SU-DHL-6 (cell line): ENCODE results near the gene FBF1.

Source experiments
- H2AFZ ChIP-seq: fragments of 200-600 bp; sonication (generic); 2 replicates; pipeline ENCODE4 v1.6.1; 2014; ENCODE audit warnings: low read depth, mild to moderate bottlenecking, moderate library complexity, mixed read lengths, antibody characterized with exemption, low read length; ENCODE audit not compliant: severe bottlenecking
- H3F3A ChIP-seq: fragments of 200-600 bp; shearing (Covaris generic); 2 replicates; pipeline ENCODE4 v1.6.0; 2016; ENCODE audit warnings: antibody characterized with exemption, mild to moderate bottlenecking; ENCODE audit not compliant: insufficient read depth
- H3K27ac ChIP-seq: fragments of 200-600 bp; sonication (generic); 2 replicates; pipeline ENCODE4 v1.5.1; 2016; ENCODE audit warnings: low read depth, mild to moderate bottlenecking, low read length, moderate library complexity, mixed read lengths
- H3K27me3 ChIP-seq: fragments of 200-600 bp; sonication (generic), shearing (Covaris generic); 2 replicates; pipeline ENCODE4 v1.6.0; 2014; ENCODE audit warnings: mild to moderate bottlenecking, low read length
- H3K36me3 ChIP-seq: fragments of 200-600 bp; sonication (generic); 2 replicates; pipeline ENCODE4 v1.6.1; 2014; ENCODE audit warnings: mild to moderate bottlenecking, low read length, mixed read lengths
- H3K4me2 ChIP-seq: fragments of 300-600, 200-600 bp; shearing (Covaris generic), sonication (generic); 2 replicates; pipeline ENCODE4 v1.6.0; 2014; ENCODE audit warnings: low read length, low read depth, mild to moderate bottlenecking; ENCODE audit not compliant: poor library complexity, severe bottlenecking
- H3K4me3 ChIP-seq: fragments of 200-600 bp; sonication (generic); 2 replicates; pipeline ENCODE4 v1.5.1; 2014; ENCODE audit warnings: antibody characterized with exemption, low read length, mild to moderate bottlenecking, mixed read lengths; ENCODE audit not compliant: insufficient read depth, poor library complexity, severe bottlenecking
- H3K79me2 ChIP-seq: fragments of 200-600 bp; sonication (generic); 2 replicates; pipeline ENCODE4 v1.6.1; 2014; ENCODE audit warnings: mild to moderate bottlenecking, low read length, moderate library complexity; ENCODE audit not compliant: insufficient read depth
- H3K9ac ChIP-seq: fragments of 200-600 bp; sonication (generic); 2 replicates; pipeline ENCODE4 v1.7.0; 2014; ENCODE audit warnings: mild to moderate bottlenecking, low read length
- H3K9me2 ChIP-seq: fragments of 200-600 bp; sonication (generic); replicated peaks from 2 replicates; pipeline ENCODE4 v1.6.1; 2014; ENCODE audit warnings: low read length; ENCODE audit not compliant: insufficient read depth
- H3K9me3 ChIP-seq: fragments of 200-600 bp; sonication (generic); 2 replicates; pipeline ENCODE4 v1.6.1; 2014; ENCODE audit warnings: low read length, mixed read lengths; ENCODE audit not compliant: insufficient read depth
- H4K20me1 ChIP-seq: fragments of 200-600 bp; sonication (generic); 2 replicates; pipeline ENCODE4 v1.6.1; 2014; ENCODE audit warnings: low read depth, mild to moderate bottlenecking, antibody characterized with exemption, low read length, moderate library complexity, mixed read lengths
- EZH2phosphoT487 ChIP-seq: fragments of 200-600 bp; sonication (generic), shearing (Covaris generic); conservative IDR thresholded peaks from 2 replicates; pipeline ENCODE4 v1.6.1; 2018; ENCODE audit warnings: mild to moderate bottlenecking, antibody characterized with exemption, low read length, moderate library complexity, mixed read lengths
- TF ChIP-seq, protein P1 (sequence below): fragments of 200-600 bp; sonication (generic); IDR thresholded peaks from one replicate; pipeline ENCODE4 v1.5.1; 2017; ENCODE audit warnings: antibody characterized with exemption, mild to moderate bottlenecking, low read length, moderate library complexity; ENCODE audit not compliant: insufficient read depth, poor library complexity, severe bottlenecking

The FBF1 gene

DNA sequence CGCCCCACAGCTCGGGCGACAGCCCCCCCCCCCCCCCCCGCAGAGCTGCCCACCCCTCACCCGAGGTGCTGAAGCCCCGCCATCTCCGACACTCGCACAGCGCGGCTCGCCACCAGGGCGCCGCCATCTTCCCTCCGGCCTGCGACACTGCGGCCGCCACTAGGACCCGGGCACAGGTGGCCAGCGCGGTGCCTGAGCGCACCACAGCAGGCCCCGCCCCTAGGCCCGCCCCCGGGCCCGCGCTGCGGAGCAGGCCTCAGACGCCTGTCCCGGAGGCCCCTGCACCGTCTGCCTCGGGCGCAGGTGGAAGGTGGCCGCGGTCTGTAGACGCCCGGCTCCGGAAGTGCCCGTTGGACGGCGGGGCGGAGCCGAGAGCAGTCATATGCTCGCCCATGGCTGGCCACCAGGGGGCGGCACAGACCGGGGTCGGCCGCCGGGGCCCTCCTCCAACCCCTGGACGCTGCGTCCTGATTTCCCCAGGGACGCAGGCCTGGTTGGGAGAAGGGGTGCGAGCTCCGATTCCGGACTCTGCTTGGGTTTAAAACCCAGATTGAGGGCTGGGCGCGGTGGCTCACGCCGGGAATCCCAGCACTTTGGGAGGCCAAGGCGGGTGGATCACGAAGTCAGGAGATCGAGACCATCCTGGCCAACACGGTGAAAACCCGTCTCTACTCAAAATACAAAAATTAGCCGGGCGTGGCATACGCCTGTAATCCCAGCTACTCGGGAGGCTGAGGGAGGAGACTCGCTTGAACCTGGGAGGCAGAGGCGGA, 35.9 kb downstream of the FBF1 start, which contains the start of gene MRPL38:
TSS of gene MRPL38 (minus strand) at position 136 of the 773 bp plus-strand sequence. CDS start at position 127, 9 bp downstream.
- Histone ChIP-seq H2AFZ (peak within 1 kb of the TSS; percentile 96), H3K79me2 (peaks cover 13% of the 10 kb centered on the region), H4K20me1 (no peaks in the 10 kb centered on the region), H3K4me2 (peak within 1 kb of the TSS; percentile 64), H3K9me3 (no peaks in the 10 kb centered on the region), H3K9me2 (no peaks in the 10 kb centered on the region), H3K36me3 (no peaks in the 10 kb centered on the region), H3K9ac (peak within 1 kb of the TSS; percentile 86), H3K27me3 (no peaks in the 10 kb centered on the region), H3F3A (peaks cover 10% of the 10 kb centered on the region), H3K4me3 (peak within 1 kb of the TSS; percentile 92), H3K27ac (peak within 1 kb of the TSS; percentile 7)
- TF ChIP-seq, protein P1, sequence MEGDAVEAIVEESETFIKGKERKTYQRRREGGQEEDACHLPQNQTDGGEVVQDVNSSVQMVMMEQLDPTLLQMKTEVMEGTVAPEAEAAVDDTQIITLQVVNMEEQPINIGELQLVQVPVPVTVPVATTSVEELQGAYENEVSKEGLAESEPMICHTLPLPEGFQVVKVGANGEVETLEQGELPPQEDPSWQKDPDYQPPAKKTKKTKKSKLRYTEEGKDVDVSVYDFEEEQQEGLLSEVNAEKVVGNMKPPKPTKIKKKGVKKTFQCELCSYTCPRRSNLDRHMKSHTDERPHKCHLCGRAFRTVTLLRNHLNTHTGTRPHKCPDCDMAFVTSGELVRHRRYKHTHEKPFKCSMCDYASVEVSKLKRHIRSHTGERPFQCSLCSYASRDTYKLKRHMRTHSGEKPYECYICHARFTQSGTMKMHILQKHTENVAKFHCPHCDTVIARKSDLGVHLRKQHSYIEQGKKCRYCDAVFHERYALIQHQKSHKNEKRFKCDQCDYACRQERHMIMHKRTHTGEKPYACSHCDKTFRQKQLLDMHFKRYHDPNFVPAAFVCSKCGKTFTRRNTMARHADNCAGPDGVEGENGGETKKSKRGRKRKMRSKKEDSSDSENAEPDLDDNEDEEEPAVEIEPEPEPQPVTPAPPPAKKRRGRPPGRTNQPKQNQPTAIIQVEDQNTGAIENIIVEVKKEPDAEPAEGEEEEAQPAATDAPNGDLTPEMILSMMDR, result peak; percentile 71
- TF ChIP-seq EZH2phosphoT487, result no peak

- Histone ChIP-seq H3K4me3 (no peak overlapping the region), H3K4me2 (no peak overlapping the region), H3K9me3 (no peaks in the 10 kb centered on the region), H3K9ac (no peak overlapping the region), H3F3A (peaks cover 7% of the 10 kb centered on the region), H4K20me1 (no peaks in the 10 kb centered on the region), H3K36me3 (no peaks in the 10 kb centered on the region), H2AFZ (no peak overlapping the region), H3K79me2 (peaks cover 13% of the 10 kb centered on the region), H3K27me3 (no peaks in the 10 kb centered on the region), H3K9me2 (no peaks in the 10 kb centered on the region), H3K27ac (no peak overlapping the region)
- TF ChIP-seq, protein P1, result no peak
- no peak for TF ChIP-seq EZH2phosphoT487
These were observed 38.4 kb downstream of the FBF1 start for GRCh38 chr17:75902406-75902805.

DNA sequence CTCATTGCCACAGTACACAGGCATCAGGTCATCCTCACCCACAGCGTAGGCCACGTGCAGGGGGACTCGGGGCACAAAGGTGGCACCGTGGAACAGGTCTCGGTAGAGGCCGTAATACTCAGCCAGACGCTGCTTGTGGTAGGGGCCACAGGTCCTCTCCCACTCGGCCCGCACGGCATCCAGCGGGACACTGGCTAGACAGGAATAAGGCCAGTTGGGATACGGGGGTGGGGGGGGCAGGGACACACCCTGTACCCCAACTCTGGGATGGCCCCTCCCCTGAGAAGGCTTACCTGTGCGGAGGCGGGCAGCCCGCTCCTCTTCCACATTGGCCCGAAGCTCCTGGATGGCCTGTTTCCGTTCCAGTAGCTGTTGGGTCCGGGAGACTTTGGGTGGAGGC, 39.1 kb downstream of the FBF1 start:
- no peak overlapping the region for H3K4me2 ChIP-seq
- no peak for TF ChIP-seq EZH2phosphoT487
- TF ChIP-seq, protein P1, result no peak
- H3K36me3 ChIP-seq, result no peaks in the 10 kb centered on the region
- no peaks in the 10 kb centered on the region for H4K20me1 ChIP-seq
- no peak overlapping the region for H3K4me3 ChIP-seq
- H3K9ac ChIP-seq, result no peak overlapping the region
- no peaks in the 10 kb centered on the region for H3K9me2 ChIP-seq
- no peak overlapping the region for H3K27ac ChIP-seq
- H3K79me2 ChIP-seq, result peaks cover 13% of the 10 kb centered on the region
- no peak overlapping the region for H2AFZ ChIP-seq
- no peaks in the 10 kb centered on the region for H3K9me3 ChIP-seq
- H3K27me3 ChIP-seq, result no peaks in the 10 kb centered on the region
- H3F3A ChIP-seq, result peaks cover 10% of the 10 kb centered on the region
